ENCODE data around the gene IGSF1.

GRCh38 chrX:131237363-131237762 lies 51.7 kb downstream of the IGSF1 start:
- TF ChIP-seq POLR2AphosphoS5 (IDR thresholded peaks at IDR 0.05; ENCODE audit: borderline replicate concordance, low read depth, low read length) (no peak), EZH2 (IDR thresholded peaks at IDR 0.05) (no peak), FOXP2 (optimal IDR thresholded peaks at IDR 0.05; ENCODE audit: control extremely low read depth, extremely low read length, insufficient read depth) (no peak)

Data from SK-N-MC (cell line).